Breast epithelium (tissue), 4 donors: ENCODE data around the gene NFE2L1. TPM values are rescaled to one million over a fixed set of nuclear protein-coding genes. Genes with fewer than 3 reads are reported as not detected.
"Not testable (repeated sequence)": the region's sequence is repeated elsewhere in the genome, so short reads cannot be mapped to it uniquely, and the experiment has no call there.

ENCODE experiments used
- DNase-seq, 2 donors: peaks; one replicate each; pipeline ENCODE4 v3.0.0-alpha.2; 2019; ENCODE audit warnings: low spot score in 2 of 2
- H3K27ac ChIP-seq, 2 donors: fragments of 200-600 bp; sonication (generic) in 1 of 2; one replicate each; pipeline ENCODE4 v1.5.1; 2016 to 2019; ENCODE audit warnings: mild to moderate bottlenecking in 1 of 2
- H3K27me3 ChIP-seq, 2 donors: fragments of 200-600 bp; sonication (generic) in 1 of 2; one replicate each; pipeline versions ENCODE4 v1.5.1 to v1.6.0; 2017 to 2019; ENCODE audit warnings: control low read depth in 1 of 2, mild to moderate bottlenecking in 1 of 2
- H3K36me3 ChIP-seq: fragments of 200-600 bp; one replicate; pipeline ENCODE4 v1.5.1; 2019
- H3K4me1 ChIP-seq, 2 donors: fragments of 200-600 bp; sonication (generic); one replicate each; pipeline ENCODE4 v1.5.1; 2016 to 2019; ENCODE audit warnings: control low read depth in 1 of 2
- H3K4me3 ChIP-seq, 3 donors: fragments of 200-600 bp; sonication (generic); 1 replicate in 2 of 3; 2 replicates in 1 of 3; pipeline ENCODE4 v1.5.1; 2016 to 2019; ENCODE audit warnings: mild to moderate bottlenecking in 3 of 3, moderate library complexity in 2 of 3
- H3K9me3 ChIP-seq, 2 donors: fragments of 200-600 bp; sonication (generic) in 1 of 2; one replicate each; pipeline ENCODE4 v1.5.1; 2016 to 2019; ENCODE audit warnings: control low read depth in 1 of 2
- POLR2A ChIP-seq: fragments of 450-650 bp; IDR thresholded peaks from one replicate; pipeline ENCODE4 v1.6.1; 2016; ENCODE audit warnings: antibody characterized with exemption, mild to moderate bottlenecking, moderate library complexity
- POLR2AphosphoS5 ChIP-seq, 3 donors: sonication (generic); formaldehyde crosslinking; IDR thresholded peaks; one replicate each; pipeline ENCODE4 v1.6.1; 2017; ENCODE audit warnings: antibody characterized with exemption in 3 of 3
- intact Hi-C: fragments of 100-400 bp; cut with DNase I; formaldehyde crosslinking; loops from one replicate; pipeline ENCODE4 v1.15.1; 2023; ENCODE audit warnings: low total_unique reads
- total RNA-seq, 3 donors: library from RNA; depleted of rRNA; stranded (reverse); fragments of >200 nt; gene quantifications; one replicate each; pipeline ENCODE4 v1.1.0, GENCODE V29; 2016
- TF ChIP-seq, protein P1 (sequence below), 3 donors: fragments of 450-650 bp; IDR thresholded peaks; one replicate each; pipeline ENCODE4 v1.5.1; 2016 to 2017; ENCODE audit warnings: antibody characterized with exemption in 3 of 3, mild to moderate bottlenecking in 3 of 3, moderate library complexity in 3 of 3

NFE2L1 gene
- total RNA-seq, 3 donors from 2014 or later, result 96.4 to 278 (median 106) TPM

DNA sequence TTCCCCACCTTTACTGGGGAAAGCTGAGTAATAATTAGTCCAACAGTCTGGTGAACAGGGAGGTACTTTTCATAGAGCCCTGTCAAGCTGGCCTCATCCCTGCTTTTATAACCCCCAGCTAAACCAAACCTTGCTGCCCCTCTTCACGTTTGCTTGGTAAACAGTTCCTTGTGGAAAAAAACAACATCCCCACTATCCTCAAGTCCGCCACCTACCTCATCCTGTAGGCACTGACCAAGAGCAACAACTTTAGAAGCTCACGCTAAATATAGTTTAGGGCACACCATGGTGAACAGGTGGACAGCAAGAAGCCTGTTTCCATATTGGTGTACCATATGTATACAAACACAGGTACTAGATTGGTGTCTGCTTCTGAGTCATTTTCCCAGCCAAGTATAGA, 16.5 kb downstream of the NFE2L1 start:
- DNase-seq, result no peak
- no peaks in the 10 kb centered on the region for H3K36me3 ChIP-seq

DNA sequence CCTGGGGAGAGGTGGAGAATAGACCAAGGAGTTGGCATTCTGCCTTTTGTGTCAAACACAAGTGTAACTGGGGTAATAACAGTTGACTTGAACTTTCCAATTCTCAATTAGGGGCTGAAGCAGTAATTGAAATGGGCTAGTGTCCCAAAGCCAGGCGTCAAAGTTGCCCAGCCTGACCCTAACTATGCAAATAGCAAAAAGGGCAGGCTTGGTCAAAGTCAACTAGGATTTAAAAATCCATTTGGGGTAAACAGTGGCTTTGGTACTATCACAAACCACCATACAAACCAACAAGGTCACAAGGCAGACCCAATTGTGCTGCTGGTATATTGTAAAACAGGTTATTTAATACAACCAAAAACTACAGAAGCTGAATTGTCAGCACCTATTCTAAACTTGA, 18.0 kb downstream of the NFE2L1 start:
- intact Hi-C loops, result no loop called here
- TF ChIP-seq POLR2A (no peak), POLR2AphosphoS5 (IDR thresholded peaks at IDR 0.05) (no peak)
- TF ChIP-seq, protein P1, sequence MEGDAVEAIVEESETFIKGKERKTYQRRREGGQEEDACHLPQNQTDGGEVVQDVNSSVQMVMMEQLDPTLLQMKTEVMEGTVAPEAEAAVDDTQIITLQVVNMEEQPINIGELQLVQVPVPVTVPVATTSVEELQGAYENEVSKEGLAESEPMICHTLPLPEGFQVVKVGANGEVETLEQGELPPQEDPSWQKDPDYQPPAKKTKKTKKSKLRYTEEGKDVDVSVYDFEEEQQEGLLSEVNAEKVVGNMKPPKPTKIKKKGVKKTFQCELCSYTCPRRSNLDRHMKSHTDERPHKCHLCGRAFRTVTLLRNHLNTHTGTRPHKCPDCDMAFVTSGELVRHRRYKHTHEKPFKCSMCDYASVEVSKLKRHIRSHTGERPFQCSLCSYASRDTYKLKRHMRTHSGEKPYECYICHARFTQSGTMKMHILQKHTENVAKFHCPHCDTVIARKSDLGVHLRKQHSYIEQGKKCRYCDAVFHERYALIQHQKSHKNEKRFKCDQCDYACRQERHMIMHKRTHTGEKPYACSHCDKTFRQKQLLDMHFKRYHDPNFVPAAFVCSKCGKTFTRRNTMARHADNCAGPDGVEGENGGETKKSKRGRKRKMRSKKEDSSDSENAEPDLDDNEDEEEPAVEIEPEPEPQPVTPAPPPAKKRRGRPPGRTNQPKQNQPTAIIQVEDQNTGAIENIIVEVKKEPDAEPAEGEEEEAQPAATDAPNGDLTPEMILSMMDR (IDR thresholded peaks at IDR 0.05), result no peak
- DNase-seq, result no peak
- Histone ChIP-seq H3K36me3 (no peaks in the 10 kb centered on the region), H3K4me1 (peaks cover 0 to 10% of the 10 kb centered on the region in 2 donors), H3K4me3 (no peak overlapping the region), H3K9me3 (no peaks in the 10 kb centered on the region), H3K27ac (peak overlapping the region; percentile 66 to 70), H3K27me3 (no peaks in the 10 kb centered on the region)

More for the DNA sequence above, 16.5 kb downstream of the NFE2L1 start:
- H3K27me3 ChIP-seq, result no peaks in the 10 kb centered on the region
- peak overlapping the region; percentile 65 to 70 for H3K27ac ChIP-seq
- peaks cover 0 to 10% of the 10 kb centered on the region in 2 donors for H3K4me1 ChIP-seq
- H3K9me3 ChIP-seq, result no peaks in the 10 kb centered on the region
- H3K4me3 ChIP-seq, result no peak overlapping the region
- TF ChIP-seq, protein P1 (IDR thresholded peaks at IDR 0.05), result no peak
- TF ChIP-seq POLR2A (no peak), POLR2AphosphoS5 (IDR thresholded peaks at IDR 0.05) (no peak)
- intact Hi-C loops, result no loop called here

DNA sequence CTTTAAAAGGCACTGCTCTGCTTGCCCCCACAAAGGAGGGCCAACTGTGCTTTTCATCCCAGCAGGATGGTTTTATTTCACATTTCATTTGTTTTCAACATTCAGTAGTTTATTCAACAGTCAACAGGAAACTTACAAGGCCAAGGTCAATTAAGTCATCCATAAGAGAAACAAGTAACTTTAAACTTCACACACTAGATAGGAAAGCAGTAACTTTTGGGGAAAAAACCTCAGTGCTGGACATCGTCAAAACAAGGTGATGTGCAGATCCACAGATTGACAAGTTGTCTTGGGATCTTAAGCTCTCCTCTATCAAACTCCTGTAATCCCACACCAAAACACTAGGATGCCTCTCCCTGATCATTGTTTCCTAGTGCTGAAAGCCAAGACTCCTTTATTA, 18.5 kb downstream of the NFE2L1 start:
- H3K27ac ChIP-seq, result peak overlapping the region in 1 of 2 donors; percentile 70
- H3K4me1 ChIP-seq, result peaks cover 0 to 10% of the 10 kb centered on the region in 2 donors
- intact Hi-C loops, result no loop called here
- H3K4me3 ChIP-seq, result no peak overlapping the region
- no peaks in the 10 kb centered on the region for H3K36me3 ChIP-seq
- TF ChIP-seq, protein P1 (IDR thresholded peaks at IDR 0.05), result no peak
- no peak for TF ChIP-seq POLR2AphosphoS5 (IDR thresholded peaks at IDR 0.05)
- TF ChIP-seq POLR2A, result no peak
- DNase-seq, result no peak
- H3K9me3 ChIP-seq, result no peaks in the 10 kb centered on the region
- H3K27me3 ChIP-seq, result no peaks in the 10 kb centered on the region

DNA sequence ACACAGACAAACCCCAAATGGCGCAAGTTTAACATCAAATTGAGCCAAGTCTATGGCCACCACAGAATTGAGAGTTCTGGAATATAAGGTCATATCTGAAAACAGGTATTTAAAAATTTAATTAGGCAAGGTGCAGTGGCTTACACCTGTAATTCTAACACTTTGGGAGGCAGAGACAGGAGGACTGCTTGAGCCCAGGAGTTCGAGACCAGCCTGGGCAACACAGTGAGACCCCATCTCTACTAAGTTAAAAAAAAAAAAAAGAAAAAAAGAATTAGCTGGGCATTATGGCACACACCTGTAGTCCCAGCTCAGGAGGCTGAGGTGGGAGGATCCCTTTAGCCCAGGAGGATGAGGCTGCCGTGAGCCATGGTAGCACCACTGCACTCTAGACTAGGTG, 19.1 kb downstream of the NFE2L1 start:
- H3K4me3 ChIP-seq, result no peak overlapping the region
- TF ChIP-seq POLR2AphosphoS5 (IDR thresholded peaks at IDR 0.05) (no peak), POLR2A (no peak)
- TF ChIP-seq, protein P1 (IDR thresholded peaks at IDR 0.05), result no peak
- H3K27ac ChIP-seq, result peak overlapping the region in 1 of 2 donors; percentile 70
- DNase-seq, result no peak
- no peaks in the 10 kb centered on the region for H3K27me3 ChIP-seq
- intact Hi-C loops, result no loop called here
- H3K9me3 ChIP-seq, result no peaks in the 10 kb centered on the region
- no peaks in the 10 kb centered on the region for H3K36me3 ChIP-seq
- peaks cover 0 to 10% of the 10 kb centered on the region in 2 donors for H3K4me1 ChIP-seq

DNA sequence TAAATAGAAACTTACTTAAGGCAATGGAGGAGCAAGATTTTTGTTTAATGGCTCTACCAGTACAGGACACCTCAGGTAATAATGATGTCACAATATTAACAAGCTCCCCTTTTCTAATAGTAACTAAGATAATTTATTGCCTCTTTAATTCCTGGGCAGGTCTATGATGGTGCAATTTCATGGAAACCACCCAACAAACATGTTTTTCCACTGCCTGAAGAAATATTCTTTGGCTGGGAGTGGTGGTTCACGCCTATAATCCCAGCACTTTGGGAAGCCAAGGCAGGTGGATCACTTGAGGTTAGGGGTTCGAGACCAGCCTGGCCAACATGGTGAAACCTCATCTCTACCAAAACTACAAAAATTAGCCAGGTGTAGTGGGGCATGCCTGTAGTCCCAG, 19.6 kb downstream of the NFE2L1 start:
- not testable (repeated sequence) for DNase-seq

More for the DNA sequence above, 19.6 kb downstream of the NFE2L1 start:
- H3K27me3 ChIP-seq, H3K9me3 ChIP-seq, H3K36me3 ChIP-seq, intact Hi-C loops, H3K4me3 ChIP-seq, H3K4me1 ChIP-seq: not testable (repeated sequence)
- TF ChIP-seq POLR2AphosphoS5 (IDR thresholded peaks at IDR 0.05), result peak in 1 of 3 donors; percentile 14
- H3K27ac ChIP-seq, result peak overlapping the region; percentile 57 to 70
